ENCODE measurements around the gene AVEN.

AVEN gene

GRCh38 chr15:33908406-33908805 lies 130.6 kb downstream of the AVEN start:
- peak; percentile 15 for DNase-seq

DNA sequence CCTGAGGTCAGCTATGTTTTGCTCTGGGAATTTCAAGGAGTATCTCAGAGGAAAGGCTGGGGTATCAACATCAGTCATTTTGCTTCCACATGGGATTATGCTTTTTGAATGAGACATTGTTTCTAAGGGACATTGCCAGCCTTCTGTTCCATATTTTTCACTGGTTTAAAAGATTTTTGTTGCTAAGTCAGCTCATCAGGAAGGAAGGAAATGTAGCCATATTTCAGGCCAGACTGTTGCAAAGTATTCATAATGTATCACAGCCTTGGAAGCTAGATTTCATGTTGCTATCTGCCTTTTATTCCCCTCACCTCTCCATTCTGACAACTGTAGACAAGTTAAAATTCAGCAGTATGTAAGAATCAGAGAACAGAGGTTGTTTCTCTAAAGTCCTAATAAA lies 131.7 kb downstream of the AVEN start:
- no peak for DNase-seq

GRCh38 chr15:33903661-33904060 lies 135.3 kb downstream of the AVEN start:
- DNase-seq: no peak

GRCh38 chr15:33902043-33902442 lies 137.0 kb downstream of the AVEN start:
- no peak for DNase-seq

GRCh38 chr15:33894193-33894592 lies 144.8 kb downstream of the AVEN start:
- no peak for DNase-seq

- no peak for DNase-seq
Observed at GRCh38 chr15:33888176-33888575, 150.8 kb downstream of the AVEN start.

DNA sequence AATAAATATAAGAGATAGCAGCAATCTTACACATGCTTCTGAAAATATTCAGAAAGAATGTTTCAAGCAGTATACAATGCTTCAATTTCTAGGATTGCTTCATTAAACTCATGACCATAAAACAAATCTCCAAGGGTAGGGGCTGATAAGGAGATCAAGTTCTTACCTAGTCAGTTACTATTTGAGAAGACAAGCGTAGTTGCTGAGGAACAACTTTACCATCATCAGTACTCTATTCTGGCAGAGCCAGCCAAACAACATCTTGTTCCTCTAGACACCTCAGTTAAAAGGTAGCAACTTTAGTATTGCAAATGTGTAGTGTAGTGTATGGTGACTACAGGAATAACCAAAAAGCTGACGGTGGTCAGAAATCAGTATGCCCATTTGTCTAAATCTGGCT lies 156.1 kb downstream of the AVEN start:
- DNase-seq: no peak

DNA sequence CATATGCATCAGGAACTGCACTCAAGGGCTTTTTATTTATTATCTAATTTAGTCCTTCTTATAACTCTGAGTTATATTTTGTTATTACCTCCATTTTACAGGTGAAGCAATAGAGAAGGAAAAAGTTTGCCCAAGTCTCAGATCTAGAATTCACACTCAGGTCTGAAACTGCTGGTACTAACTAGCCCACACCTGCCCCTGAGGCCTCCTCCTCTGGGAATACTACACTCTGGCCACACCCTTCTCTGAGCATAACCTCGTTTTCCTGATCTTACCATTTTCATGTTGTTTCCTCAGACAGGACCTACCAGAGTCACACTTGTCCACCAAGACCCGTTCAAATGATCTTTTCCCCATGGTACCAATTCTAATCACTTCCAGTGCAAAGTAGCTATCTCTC lies 164.8 kb downstream of the AVEN start:
- no peak for DNase-seq

- DNase-seq: no peak
Observed at GRCh38 chr15:33872416-33873106, 166.4 kb downstream of the AVEN start.

- DNase-seq: no peak
Observed at GRCh38 chr15:33871980-33872379, 167.0 kb downstream of the AVEN start.

- DNase-seq: no peak
Observed at GRCh38 chr15:33866101-33866737, 172.8 kb downstream of the AVEN start.

DNA sequence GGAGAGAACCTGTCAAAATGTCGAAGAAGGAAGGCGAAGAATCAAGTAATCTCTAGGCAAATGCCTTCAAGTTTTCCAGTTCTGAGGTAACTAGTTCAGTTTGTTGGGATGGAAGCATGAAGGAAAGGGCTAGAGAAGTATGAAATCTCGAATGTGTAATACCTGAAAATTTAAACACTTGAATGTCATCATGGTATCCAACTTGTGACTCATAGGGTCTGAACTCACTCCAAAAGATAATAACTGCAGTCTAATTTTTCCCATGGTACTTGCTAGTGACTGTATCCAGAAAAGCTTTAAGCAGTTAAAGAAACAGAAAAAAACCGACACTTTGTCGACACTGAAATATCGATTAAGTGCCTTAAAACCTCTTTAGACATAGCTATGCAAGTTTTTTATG lies 173.6 kb downstream of the AVEN start:
- DNase-seq: peak; percentile 26

GRCh38 chr15:33864360-33865075 lies 174.5 kb downstream of the AVEN start:
- DNase-seq: no peak

DNA sequence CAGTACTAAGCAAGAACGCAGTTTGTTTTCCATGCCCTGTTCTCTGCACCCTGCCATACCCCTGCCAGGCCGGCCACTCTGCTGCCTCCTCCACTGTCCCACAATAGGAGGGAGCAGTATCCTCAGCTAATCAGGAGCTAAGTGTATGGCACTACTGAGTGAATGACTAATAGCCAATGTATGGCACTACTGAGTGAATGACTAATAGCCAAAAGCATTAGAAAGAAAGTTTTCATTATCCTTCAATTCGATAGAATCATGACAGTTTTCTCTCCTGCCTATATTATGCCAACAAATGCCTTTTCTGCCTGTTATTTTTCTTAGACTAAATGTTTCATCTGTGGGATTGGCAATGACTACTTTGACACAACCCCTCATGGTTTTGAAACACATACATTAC lies 178.2 kb downstream of the AVEN start:
- peak; percentile 78 for DNase-seq

GRCh38 chr15:33859992-33860545 lies 178.9 kb downstream of the AVEN start:
- DNase-seq: no peak

DNA sequence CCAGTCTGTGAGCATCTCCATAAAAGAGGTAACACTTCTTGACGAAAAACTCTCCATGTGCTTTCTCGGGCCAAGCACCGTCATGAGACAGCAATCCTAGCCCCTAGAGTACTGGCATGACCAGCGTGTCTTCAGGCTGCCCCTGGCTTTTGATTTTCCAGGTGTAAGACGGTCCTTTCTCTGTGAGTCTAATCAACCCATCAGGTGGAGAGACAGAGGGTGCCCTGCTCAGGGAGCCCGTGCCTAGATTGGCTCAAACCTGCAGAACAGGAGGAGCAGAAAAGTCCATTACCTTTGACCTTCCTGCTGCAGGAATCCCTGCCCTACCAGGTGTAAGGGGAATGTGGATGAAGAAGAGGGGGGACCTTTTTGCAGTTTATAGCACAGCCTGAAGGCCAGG lies 180.2 kb downstream of the AVEN start:
- DNase-seq: no peak

- no peak for DNase-seq
Observed at GRCh38 chr15:33857726-33858125, 181.3 kb downstream of the AVEN start.

DNA sequence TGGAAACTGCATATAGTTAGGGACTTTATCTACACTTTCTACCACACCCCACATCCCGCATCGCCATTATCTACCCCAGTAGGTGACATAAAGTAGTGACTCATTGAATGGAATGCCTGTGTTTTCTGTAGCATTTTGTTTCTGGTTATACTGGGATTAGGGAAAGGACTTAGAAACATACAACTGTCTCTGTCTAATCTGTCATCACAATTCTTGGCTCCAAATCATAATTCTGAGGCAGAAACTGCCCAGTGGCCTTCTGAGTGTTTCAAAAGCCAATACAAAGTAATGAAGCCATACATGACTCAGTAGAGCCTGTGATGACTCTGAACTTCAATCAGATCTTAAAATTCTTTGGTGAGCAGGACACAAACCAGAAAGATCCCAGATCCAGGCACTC lies 186.4 kb downstream of the AVEN start:
- DNase-seq: peak; percentile 75

GRCh38 chr15:33852094-33852493 lies 186.9 kb downstream of the AVEN start:
- peak; percentile 6 for DNase-seq

DNA sequence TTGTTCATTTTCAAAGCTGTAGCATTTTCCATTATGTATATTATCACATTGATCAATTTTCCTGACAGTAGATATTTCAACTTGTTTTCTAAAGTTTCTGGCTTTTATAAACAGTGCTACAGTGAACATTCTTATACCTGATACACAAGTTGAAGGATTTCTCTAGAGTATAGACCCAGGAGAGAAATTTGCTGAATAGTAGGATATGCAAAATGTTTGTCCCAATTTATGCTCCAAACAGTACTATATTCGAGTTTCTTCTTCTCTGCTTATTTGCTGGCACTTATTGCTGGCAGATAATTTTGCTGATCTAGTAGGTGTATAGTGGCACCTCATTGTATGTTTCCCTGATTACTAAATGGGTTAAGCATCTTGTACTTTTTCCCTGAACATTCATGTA lies 187.9 kb downstream of the AVEN start:
- DNase-seq: no peak

DNA sequence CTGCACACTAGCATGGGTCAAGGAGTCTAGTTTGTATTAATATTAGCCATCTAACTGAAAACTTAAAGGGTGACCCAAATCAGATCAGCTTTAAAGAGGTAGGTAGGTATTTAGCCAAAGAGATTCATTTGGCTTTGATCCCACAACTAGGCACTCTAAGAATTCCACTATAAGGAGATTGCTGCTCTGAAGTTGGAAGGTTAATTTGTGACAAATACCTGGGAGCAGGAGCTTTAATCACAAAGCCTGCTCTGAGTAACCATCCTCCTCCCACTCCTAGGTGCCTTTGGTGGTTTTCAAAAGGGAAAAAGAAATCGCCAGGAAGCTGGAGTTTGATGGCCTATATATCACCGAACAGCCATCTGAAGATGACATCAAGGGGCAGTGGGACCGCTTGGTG lies 191.0 kb downstream of the AVEN start:
- DNase-seq: no peak

DNA sequence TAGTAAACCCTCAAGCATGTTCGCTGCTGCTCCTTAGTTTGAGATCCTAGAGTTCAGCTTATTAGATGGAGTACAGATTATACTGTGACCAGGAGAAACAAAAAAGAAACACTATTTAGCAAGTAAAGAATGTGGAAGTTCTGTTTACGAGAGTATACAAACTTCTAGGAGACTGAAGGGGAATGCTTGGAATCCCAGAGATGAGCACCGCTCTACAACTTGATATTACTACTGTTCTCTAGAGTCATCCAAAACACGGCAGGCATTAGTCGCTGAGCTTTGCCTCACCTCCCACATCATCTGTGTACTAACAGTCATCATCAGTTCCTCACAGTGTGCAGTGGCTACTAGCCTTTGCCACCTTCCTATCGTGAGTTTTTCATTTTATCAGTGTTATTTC lies 192.1 kb downstream of the AVEN start:
- DNase-seq: peak; percentile 7

- no peak for DNase-seq
Observed at GRCh38 chr15:33846142-33846541, 192.9 kb downstream of the AVEN start.

- DNase-seq: no peak
Observed at GRCh38 chr15:33844597-33844996, 194.4 kb downstream of the AVEN start.
